Stimulated activated CD8-positive, alpha-beta memory T cell treated with anti-CD3 and anti-CD28 coated beads, Interleukin-2, amount 100 ng/mL, for 48 hours (primary cell): ENCODE results near the gene ENOX1.

ENCODE experiments used
- DNase-seq, 2 donors: peaks; one replicate each; pipeline ENCODE4 v3.0.0-alpha.2; 2020; ENCODE audit warnings: low read depth in 2 of 2

The ENOX1 gene

DNA sequence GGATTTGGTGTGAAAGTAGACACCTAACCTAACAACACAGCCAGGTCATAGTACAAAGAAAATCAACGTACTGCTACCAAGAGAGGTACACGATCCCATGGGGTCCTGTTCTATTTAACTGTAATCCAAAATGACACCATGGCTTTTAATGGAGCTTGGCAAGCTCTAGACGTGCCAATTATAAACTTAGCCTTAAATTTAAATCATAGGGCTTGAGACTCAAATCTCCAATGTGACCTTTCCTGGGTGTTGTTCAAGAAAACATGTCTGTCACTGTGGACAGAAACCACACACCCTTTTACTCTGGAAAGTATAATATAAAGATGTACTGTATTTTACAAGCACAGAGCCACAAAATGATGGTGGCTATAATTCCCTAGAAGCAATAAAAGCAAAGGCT is 299.3 kb downstream of the ENOX1 start:
- no peak for DNase-seq

DNA sequence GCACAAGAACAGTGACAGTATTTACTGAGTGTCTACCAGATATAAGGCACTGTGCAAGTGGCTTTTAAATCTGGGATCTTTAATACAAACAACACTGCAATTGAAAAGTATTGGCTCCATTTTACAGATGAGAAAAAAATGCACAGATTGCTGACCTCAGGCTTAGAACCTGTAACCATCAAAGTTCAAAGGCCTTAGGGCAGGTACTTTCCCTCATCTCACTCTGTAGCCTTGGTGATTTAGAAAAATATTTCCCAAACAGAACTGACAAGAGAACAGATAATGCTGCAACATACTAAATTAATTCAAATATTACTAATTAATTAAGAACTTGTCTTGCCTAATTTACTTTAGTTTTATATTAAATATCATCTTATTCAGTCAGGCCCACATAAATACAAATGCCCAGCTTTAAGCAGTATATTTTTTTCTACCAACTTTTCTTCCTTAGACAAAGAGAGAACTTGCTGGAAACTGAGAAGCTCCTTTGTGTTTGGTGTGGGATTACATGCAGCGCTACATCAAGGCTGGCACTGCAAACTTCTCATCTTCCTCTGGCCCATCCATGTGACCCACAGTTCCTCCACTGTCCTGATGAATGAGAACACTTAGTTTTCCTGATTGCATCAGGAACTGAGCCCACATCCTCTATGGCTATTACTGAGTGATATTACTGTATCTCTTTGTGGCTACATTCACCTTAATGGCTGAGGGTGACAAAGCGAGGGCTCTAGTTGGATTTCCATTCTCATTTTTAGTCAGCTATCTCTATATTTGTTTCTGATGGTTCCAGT is 302.1 kb downstream of the ENOX1 start:
- DNase-seq = no peak

DNA sequence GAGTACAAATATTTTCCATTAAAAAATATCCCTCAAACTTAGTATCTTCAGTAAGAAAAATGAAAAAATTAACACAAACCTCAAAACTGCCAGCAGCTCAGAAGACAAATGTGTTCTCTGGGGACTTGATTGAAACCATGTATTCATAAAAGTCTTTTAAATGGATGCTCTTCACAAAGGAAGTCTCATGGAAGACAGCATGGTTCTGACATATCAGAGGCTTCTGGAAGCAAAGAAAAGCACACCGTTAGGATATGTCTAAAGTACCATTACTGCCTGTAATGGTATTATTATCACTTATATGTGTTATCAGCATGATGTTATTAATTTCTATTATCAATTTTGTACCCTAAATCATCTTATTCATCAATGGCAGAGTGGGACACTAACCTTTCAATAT is 302.8 kb downstream of the ENOX1 start:
- DNase-seq = no peak

DNA sequence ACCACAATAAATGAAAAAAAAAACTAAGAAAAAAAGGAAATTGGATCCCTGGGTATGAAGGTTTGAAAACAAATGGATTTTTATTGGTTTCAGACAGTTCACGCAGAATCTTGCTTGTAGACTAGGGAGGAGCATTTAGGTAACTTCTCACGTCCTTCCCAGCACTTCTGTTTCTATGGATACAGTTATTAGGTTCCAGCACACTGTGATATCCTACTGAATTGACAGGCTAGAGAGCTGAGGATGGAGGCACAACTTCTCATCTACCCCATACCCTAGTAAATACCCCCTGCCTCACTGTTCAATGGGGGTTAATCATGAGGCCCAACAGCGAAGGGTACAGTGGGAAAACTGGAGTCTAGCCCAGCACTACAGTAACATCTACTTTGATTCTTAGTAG is 304.1 kb downstream of the ENOX1 start:
- no peak for DNase-seq

DNA sequence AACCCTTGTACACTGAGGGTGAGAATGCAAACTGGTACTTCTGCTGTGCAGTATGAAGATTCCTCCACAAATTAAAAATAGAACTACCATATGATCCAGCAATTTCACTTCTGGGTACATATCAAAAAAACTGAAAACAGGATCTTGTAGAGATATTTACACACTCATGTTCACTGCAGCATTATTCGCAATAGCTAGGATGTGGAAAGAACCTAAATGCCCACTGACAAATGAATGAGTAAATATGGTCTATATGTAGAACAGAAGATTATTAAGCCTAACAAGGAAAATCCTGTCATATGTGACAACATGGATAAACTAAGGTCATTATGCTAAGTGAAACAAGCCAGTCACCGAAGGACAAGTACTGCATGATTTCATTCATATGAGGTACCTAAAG is 304.7 kb downstream of the ENOX1 start:
- no peak for DNase-seq

DNA sequence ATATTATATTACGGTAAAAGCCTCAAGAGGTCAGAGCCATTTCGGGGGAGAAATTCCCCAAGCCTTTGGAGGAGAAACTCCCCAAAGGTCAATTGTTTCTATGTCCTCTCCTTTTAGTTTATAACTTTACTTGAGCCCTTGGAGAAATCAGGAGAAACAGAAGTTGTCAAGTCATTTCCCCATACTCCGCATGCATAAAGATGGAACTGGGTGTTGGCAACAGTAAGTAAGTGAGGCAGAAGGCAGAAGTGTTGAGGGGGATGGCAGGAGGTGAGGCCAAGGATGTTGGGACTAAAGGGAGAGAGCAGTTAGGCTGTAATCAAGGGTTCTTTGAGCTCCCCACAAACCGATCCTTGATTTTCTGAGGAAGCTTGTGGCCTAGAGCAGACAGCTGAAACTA is 307.9 kb downstream of the ENOX1 start:
- no peak for DNase-seq

DNA sequence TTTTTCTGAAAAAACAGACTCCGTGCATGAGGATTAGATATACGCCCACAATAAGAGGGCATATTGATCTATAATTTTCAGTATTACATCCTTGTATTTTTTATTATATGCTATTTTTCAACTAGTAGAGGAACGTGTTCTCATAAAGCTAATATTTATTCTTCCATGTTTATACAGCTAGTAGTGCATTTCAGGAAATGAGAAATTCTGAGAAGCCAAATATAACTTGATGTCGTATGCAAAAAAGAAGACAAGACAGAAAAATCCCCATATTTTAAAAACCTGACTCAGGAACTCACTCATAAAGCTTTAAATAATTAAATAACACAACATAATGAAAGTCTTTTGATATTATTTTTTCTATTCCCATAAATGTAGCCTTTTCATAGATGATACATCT is 308.6 kb downstream of the ENOX1 start:
- DNase-seq = no peak

DNA sequence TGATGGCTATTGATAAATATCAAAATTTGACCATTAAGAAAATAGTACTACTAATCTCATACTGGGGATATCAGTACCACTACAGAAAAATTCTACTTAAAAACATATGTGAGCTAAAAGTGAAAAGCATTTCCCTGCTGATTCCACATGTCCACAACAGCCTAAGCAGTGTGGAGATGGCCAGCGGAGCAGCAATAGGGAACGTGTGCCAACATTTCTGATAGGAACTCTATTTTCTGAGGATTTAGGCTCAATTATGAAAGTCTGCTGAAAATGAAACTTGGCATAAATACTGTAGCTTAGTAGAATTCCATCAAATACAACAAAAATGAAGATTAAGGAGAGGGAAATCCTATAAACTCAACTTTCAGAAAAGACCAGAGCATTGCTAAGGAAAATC is 311.6 kb downstream of the ENOX1 start:
- no peak for DNase-seq

DNA sequence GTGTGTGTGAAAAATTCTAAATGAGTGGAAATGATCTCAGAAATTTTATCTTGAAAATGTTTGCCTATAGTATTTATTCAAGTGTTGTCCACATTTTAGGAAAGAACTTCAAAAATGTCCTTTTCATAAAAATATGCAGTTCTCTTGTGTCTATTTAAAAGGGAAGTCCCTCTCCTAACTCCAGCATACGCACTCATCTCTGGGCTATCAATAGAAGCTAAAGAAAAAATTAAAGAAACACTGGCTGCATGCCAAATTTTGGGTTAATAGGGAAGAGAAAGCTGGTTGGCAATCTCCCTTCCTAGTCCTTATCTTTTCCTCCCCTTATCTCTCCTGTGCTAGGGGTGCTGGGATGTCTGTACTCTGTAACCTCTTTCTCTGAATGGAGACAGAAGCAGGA is 313.3 kb downstream of the ENOX1 start:
- DNase-seq = no peak

DNA sequence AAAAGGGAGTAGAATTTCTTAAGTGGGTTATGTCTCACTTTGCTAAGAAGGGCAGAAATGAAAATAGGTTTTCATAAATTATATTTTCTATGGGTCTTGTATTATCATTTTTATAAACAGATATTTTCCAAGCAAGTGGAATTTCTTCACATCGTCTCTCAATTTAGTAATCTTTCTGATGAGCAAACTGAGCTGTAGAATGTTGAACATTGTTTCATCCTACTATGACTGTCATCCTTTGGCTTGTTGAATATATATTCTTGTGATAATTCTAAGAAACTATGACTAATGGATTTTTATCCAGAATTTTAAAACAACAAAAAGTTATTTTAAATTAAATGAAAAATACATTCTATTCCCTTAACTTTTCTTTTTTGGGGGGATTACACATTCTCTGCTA is 313.8 kb downstream of the ENOX1 start:
- DNase-seq = no peak

DNA sequence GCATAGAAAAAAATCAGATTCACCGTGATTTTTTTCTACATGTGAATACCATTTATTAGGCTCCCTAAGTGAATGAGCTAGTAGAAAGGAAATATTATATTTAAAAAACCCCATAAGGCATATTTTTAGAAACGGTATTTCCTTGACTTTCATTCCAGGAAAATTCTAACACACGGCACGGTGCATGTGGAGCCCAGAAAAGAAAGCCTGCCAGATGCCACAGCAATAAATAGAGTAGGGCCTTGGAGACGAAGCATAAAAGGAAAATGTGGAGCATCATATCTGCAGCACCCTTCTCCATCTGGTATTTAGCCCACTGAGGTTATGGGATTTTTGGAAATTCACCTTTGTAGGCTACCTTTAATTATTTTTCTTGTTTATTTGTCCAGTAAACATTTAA is 314.4 kb downstream of the ENOX1 start:
- no peak for DNase-seq

DNA sequence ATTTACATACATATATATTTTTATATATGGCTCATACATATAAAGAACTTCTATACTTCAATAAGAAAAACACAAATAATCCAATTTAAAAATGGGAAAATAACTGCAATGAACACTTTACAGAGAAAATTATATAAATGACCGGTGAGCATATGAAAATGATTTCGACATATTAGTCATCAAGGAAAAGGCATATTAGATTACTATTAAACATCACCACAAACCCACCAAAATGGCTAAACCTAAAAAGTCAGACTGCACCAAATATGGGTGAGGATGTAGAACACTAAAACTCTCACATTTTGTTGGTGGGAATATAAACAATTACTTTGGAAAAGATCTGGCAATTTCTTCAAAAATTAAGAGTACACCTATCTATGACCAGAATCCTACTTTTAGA is 316.2 kb downstream of the ENOX1 start:
- DNase-seq = no peak

DNA sequence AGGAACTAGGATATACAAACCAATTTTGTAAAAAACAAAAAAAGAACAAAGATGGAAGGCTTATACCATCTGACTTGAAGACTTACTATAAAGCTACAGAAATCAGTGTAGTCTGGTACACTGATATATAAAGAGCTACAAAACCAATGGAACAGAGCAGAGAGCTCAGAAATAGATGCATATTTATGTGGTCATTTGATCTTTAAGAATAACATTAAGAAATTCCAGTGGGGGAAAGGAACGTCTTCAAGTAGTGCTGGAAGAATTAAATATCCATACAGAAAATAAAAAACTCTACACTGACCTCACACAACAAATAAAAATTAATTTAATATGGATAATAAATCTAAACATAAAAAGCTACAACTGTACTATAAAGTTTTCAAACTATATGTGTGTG is 317.0 kb downstream of the ENOX1 start:
- DNase-seq = no peak

DNA sequence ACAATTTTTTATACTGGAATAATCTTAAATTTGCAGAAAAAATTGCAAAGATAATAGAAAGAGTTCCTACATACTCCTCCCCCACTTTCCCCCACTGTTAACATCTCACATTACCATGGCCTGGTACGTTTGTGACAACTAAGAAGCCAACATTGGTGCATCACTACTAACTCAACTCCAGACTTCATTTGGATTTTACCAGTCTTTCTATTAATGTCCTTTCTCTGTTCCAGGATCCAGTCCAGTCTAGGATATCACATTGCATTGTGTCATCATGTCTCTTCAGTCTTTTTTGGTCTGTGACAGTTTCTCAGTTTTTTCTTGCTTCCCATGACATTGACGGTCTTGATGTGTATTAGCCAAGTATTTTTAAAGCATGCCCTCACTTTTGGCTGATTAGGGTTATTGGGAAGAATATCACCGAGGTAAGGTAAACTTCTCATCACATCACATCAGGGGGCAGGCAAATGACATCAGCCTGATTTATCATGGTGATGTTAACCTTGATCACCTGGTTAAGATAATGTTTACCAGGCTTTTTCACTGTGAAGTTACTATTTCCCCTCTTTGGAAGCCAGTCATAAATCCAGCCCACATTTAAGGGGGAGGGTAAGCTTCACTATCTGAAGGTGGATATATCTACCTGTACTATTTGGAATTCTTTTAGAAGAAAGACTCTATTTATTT is 322.1 kb downstream of the ENOX1 start:
- no peak for DNase-seq

DNA sequence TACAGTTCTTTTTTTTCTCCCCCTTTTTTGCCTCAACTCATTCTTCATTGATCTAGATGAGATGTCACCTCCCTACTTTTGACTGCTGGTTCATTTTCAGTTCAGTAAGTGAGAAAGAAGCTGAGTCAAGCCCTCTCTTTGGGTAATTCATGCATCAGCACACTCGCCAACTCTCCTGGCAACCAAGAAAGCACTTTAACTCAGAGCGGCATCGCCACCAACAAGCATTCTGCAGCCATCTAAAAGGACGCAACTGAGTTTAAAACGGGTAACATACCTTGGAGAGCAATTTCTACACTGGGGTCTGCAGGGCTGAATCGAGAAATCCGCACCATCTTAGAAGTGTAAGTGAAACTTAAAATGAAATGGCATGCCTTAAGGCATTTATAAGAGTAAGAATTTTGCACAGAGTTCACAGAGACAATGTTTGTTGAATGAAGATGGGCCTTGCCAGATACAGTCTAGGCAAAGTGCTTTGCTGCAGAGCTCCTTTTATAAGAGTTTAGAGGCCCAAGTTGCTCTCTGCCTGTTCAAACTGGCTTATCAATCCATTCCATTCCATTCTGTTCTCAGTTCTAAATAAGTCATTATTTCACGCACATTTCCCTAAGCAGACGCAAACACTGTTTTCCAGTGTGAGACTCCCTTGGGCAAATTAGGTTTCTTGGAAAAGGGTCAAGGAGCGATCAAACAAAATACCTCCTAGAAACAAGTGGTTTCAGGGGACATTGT is 338.0 kb downstream of the ENOX1 start:
- no peak for DNase-seq

DNA sequence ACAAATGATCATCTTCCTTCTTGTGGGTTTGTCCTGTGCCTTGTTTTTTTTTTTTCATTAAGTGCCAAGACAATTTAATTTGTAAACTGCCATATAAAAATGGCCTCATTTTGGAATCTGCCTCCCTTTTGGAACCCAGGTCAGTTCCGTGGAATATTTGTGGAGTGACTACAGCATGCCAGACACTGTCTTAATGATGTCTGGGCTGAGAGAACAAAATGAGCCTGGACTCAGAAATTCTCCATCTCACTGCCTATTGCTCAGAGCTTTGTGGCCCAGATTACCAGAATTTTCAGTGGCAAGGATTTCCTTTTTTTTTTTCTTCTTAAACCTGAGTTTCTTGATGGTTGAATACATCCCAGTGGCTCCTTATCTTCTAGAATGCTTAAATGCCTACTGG is 340.6 kb downstream of the ENOX1 start:
- DNase-seq = no peak

DNA sequence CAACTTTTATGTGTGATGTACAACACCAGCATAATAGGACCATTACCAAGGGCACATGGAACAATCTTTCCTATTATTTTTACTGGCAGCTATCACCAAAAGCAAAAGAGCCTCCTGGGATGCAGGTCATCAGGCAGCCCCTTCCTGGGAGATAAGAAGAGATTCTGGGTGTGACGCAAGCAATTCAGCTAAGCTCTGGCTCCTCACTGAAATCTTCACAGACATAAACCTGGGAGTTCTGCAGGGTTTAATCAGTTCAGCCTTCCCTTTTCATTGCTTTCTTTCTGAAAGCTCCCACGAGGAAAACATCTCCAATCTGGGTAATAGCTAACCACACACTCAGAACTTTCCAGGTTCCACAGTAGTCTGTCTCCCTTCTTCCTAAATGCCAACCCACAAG is 341.1 kb downstream of the ENOX1 start:
- no peak for DNase-seq

DNA sequence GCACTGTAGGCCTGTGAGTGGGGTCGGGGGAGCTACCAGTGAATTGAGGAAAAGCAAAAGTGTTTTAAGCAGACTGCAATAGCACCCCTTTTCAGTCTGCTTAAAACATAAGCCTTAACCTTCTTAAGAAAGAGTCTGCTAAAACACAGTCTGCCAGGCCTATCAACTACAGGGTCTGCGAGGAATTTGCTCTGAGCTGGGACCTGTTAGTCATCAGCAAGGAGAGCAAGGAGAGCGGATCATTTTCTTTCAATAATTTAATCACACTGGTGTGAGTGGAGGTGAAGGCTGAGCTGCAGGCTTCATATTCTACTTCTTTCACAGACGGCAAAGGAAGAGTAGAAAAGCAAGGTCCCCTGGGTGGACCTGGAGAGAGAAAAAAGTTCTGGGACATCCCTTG is 342.7 kb downstream of the ENOX1 start:
- DNase-seq = no peak

DNA sequence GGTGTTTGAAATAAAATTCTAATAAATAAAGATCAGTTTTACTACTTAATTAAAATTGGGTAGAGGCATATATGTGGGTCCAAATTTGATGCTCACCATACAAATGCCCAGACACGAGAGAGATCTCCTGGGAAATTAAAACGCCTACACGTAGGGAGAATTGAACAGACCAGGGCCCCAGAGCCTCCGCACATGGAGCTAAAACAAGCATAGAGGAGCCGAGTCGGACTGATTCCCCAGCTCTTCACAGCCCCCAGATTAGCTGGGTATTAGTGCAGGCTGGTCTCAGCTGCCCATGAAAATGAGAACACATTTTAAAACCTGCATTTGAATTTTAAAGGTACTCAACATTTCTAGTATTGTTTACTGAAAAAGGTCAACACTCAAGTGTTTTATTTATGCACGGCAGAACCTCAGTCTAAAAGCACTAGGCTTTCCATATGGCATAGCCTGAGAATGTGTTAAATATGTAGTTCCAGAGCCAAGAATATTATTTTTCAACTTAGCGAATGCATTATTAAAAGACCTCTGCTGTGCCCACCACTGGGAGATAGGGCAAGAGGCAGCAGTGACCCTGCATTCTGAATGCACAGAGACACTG is 344.8 kb downstream of the ENOX1 start:
- DNase-seq = no peak

DNA sequence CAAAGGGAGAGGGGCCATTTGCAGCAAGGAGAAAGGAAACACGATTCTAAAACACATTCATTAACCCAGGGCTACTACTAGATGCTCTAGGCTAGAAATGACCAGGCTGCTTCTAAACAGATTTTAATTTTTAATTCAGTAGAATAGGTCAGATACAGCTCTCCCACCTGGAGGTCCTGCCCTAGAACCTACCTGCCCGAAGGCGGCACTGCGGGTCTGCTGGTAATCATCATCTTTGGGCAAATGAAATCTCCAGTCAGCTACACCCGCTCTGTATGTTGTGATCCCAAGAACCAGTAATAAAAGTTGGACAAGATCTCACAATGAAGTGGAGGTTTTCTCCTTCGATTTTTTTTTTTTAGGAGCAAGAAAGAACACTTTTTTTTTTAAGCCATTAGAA is 345.3 kb downstream of the ENOX1 start:
- no peak for DNase-seq

DNA sequence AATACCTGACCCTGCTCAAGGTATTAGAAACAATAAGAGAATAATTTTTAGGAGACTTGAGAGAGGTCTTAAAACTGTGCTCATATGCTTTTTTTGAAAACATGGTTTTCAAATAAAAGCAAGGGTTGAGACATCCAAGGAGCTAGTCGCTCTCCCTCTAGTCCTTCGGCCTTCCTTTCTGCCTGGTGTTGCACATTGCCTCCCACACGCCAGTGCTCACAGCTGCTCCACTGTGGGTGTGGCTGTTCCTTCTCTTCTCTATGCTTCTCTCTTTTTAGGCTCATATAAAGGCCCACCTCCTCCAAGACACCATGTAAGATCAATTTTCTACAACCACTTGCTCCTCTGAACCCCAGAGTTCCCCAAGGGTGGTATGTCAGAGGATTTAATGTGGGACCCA is 352.6 kb downstream of the ENOX1 start:
- DNase-seq = no peak

DNA sequence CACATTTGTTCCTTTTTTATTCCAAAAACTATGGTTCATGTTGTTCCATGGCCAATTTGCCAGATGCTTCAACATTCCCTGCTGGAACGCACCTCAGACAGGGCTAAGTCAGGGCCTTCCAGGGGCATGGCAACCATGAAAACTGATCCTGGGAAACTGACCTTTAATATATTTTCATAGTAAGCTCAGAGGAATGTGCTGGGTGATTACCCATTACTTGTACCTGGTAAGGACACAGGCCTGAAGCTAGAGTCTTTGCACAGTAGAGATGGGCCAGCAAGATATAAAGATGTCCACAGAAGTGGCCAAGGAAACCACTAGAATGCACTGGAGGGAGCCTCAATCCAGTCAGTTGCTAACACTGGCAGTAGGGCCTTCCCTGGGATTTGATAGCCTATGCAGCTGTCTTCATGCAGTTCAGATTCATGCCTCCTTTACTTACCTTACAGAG is 353.1 kb downstream of the ENOX1 start:
- no peak for DNase-seq

DNA sequence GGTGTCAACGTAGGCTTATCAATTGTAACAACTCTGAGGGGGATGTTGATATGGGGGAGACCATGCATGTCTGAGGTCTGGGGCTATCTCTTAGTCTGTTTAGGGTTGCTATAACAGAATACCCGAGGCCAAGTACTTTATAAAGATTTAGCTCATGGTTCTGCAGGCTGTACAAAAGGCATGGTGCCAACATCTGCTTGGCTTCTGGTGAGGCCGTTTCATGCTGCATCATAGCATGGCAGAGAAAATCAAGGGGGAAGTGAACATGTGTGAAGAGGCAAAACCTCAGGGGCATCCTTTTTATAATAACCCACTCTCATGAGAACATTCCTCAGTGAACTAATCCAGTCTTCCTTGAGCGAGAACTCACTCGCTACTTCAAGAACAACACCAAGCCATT is 353.8 kb downstream of the ENOX1 start:
- DNase-seq = no peak
